ENCODE results near the gene TRIP10.

DNA sequence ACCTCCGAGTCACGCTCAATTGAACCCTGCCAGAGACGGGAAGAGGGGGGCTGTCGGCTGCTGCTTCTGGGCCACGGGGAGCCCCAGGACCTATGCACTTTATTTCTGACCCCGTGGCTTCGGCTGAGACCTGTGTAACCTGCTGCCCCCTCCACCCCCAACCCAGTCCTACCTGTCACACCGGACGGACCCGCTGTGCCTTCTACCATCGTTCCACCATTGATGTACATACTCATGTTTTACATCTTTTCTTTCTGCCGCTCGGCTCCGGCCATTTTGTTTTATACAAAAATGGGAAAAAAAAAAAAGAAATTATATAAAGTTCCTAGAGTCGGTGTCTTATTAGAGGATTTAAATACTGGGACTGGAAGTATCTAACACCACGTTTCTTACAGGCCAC lies 11.7 kb downstream of the TRIP10 start:
- TF ChIP-seq, protein P1, sequence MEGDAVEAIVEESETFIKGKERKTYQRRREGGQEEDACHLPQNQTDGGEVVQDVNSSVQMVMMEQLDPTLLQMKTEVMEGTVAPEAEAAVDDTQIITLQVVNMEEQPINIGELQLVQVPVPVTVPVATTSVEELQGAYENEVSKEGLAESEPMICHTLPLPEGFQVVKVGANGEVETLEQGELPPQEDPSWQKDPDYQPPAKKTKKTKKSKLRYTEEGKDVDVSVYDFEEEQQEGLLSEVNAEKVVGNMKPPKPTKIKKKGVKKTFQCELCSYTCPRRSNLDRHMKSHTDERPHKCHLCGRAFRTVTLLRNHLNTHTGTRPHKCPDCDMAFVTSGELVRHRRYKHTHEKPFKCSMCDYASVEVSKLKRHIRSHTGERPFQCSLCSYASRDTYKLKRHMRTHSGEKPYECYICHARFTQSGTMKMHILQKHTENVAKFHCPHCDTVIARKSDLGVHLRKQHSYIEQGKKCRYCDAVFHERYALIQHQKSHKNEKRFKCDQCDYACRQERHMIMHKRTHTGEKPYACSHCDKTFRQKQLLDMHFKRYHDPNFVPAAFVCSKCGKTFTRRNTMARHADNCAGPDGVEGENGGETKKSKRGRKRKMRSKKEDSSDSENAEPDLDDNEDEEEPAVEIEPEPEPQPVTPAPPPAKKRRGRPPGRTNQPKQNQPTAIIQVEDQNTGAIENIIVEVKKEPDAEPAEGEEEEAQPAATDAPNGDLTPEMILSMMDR (conservative IDR thresholded peaks at IDR 0.05; ENCODE audit: low read depth, low read length): no peak
- TF ChIP-seq EZH2phosphoT487 (IDR thresholded peaks at IDR 0.05; ENCODE audit: borderline replicate concordance, low read length): no peak
